ENCODE results near the gene WDR20. TPM values are rescaled to one million over a fixed set of nuclear protein-coding genes. Genes with fewer than 3 reads are reported as not detected.

WDR20 gene
- total and polyA plus RNA-seq, 2 donors (not counting 1 experiment from before 2014, with no cell fraction given), result 12.4 to 64.0 TPM

DNA sequence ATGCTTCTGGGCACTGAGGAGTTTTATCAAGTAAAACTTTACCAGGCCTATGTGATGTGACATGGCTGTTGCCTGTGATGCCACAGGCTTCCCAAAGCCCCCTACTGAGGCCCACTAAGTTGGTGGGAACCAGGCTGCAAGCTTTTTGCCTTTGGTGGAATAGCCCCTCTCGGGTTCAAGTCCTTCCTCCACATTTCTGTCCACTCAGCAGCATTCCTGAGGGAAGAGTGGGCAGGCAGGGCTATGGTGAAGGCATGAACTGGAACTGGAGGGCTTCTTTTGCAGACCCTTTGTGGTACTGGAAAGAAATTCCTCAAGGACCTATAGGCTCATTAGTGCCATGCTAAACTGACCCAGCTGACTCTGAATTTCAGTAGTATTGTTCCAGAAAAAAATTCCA lies 48.5 kb downstream of the WDR20 start:
- no peak overlapping the region for H3K4me3 Mint-ChIP-seq
- H3K27ac Mint-ChIP-seq, result no peak overlapping the region
- H3K27me3 Mint-ChIP-seq, result no peaks in the 10 kb centered on the region
- Histone ChIP-seq H3K4me1 (ENCODE audit: control insufficient read depth in 2 of 2, insufficient read depth in 2 of 2, low read length in 2 of 2) (peaks cover 3 to 6% of the 10 kb centered on the region in 2 donors), H3K27me3 (replicated peaks in 1 of 4; ENCODE audit: control extremely low read depth in 1 of 4, control insufficient read depth in 3 of 4, insufficient read depth in 4 of 4, low read length in 3 of 4) (no peaks in the 10 kb centered on the region), H2AFZ (ENCODE audit: insufficient read depth, low read depth, low read length, poor library complexity, severe bottlenecking) (no peak overlapping the region), H3K9me3 (ENCODE audit: control extremely low read depth in 1 of 3, control insufficient read depth in 2 of 3, insufficient read depth in 1 of 3, low read length in 2 of 3) (no peaks in the 10 kb centered on the region), H4K20me1 (ENCODE audit: control insufficient read depth, insufficient read depth, low read length, poor library complexity, severe bottlenecking) (peaks cover 82% of the 10 kb centered on the region), H3K27ac (ENCODE audit: low read length in 2 of 2) (no peak overlapping the region), H3K79me2 (ENCODE audit: control insufficient read depth, insufficient read depth, low read length) (peaks cover 77% of the 10 kb centered on the region), H3K4me2 (replicated peaks; ENCODE audit: low read depth, low read length, poor library complexity, severe bottlenecking) (no peak overlapping the region), H3K4me3 (ENCODE audit: control extremely low read depth in 1 of 5, extremely low read depth in 1 of 5, insufficient read depth in 1 of 5, low read depth in 2 of 5, low read length in 4 of 5) (no peak overlapping the region), H3K9ac (ENCODE audit: low read length) (no peak overlapping the region), H3K36me3 (replicated peaks in 1 of 2; ENCODE audit: control extremely low read depth in 1 of 2, control insufficient read depth in 1 of 2, extremely low read depth in 1 of 2, insufficient read depth in 2 of 2, low read length in 1 of 2) (no peaks in the 10 kb centered on the region)
- ATAC-seq (ENCODE audit: low read depth), result no peak
- intact Hi-C loops (cut with micrococcal nuclease), result no loop called here
- CTCF ChIA-PET, result no interaction called here
- H3K9me3 Mint-ChIP-seq (ENCODE audit: insufficient read depth), result no peaks in the 10 kb centered on the region
- TF ChIP-seq EZH2 (IDR thresholded peaks at IDR 0.05; ENCODE audit: borderline replicate concordance, insufficient read depth, low read depth, low read length, poor library complexity, severe bottlenecking), result no peak
- TF ChIP-seq, protein P1, sequence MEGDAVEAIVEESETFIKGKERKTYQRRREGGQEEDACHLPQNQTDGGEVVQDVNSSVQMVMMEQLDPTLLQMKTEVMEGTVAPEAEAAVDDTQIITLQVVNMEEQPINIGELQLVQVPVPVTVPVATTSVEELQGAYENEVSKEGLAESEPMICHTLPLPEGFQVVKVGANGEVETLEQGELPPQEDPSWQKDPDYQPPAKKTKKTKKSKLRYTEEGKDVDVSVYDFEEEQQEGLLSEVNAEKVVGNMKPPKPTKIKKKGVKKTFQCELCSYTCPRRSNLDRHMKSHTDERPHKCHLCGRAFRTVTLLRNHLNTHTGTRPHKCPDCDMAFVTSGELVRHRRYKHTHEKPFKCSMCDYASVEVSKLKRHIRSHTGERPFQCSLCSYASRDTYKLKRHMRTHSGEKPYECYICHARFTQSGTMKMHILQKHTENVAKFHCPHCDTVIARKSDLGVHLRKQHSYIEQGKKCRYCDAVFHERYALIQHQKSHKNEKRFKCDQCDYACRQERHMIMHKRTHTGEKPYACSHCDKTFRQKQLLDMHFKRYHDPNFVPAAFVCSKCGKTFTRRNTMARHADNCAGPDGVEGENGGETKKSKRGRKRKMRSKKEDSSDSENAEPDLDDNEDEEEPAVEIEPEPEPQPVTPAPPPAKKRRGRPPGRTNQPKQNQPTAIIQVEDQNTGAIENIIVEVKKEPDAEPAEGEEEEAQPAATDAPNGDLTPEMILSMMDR (IDR thresholded peaks at IDR 0.05), result no peak
- no peak for DNase-seq
- no CpG with 5 or more reads among the region's 1 CpG for WGBS (ENCODE audit: insufficient coverage)
- POLR2A ChIA-PET, result no interaction called here
- H3K4me1 Mint-ChIP-seq, result peaks cover 42% of the 10 kb centered on the region

DNA sequence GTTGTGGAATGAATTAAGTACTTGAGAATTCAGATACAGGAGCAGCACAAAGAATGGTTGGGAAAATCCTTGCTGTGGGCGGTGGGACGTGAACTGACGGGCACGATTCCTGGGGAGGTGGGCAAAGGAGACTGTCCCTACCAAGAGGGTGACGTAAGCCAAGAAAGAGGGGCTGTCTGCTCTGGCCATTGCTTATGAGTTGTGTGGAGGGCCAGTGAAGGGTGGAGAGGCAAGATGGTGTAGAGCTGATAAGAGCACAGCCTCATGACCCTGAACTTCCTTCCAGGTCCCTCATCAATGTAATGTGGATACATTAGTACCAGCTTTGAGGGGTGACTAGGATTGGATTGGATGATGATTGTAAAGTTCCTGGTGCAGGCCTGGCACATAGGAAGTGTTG lies 50.2 kb downstream of the WDR20 start:
- Histone ChIP-seq H4K20me1 (ENCODE audit: control insufficient read depth, insufficient read depth, low read length, poor library complexity, severe bottlenecking) (peaks cover 82% of the 10 kb centered on the region), H3K4me1 (ENCODE audit: control insufficient read depth in 2 of 2, insufficient read depth in 2 of 2, low read length in 2 of 2) (peaks cover 6 to 11% of the 10 kb centered on the region in 2 donors), H3K9ac (ENCODE audit: low read length) (no peak overlapping the region), H3K4me2 (replicated peaks; ENCODE audit: low read depth, low read length, poor library complexity, severe bottlenecking) (no peak overlapping the region), H3K79me2 (ENCODE audit: control insufficient read depth, insufficient read depth, low read length) (peaks cover 70% of the 10 kb centered on the region), H3K27me3 (replicated peaks in 1 of 4; ENCODE audit: control extremely low read depth in 1 of 4, control insufficient read depth in 3 of 4, insufficient read depth in 4 of 4, low read length in 3 of 4) (no peaks in the 10 kb centered on the region), H3K27ac (ENCODE audit: low read length in 2 of 2) (no peak overlapping the region), H3K4me3 (ENCODE audit: control extremely low read depth in 1 of 5, extremely low read depth in 1 of 5, insufficient read depth in 1 of 5, low read depth in 2 of 5, low read length in 4 of 5) (no peak overlapping the region), H3K36me3 (replicated peaks in 1 of 2; ENCODE audit: control extremely low read depth in 1 of 2, control insufficient read depth in 1 of 2, extremely low read depth in 1 of 2, insufficient read depth in 2 of 2, low read length in 1 of 2) (no peaks in the 10 kb centered on the region), H2AFZ (ENCODE audit: insufficient read depth, low read depth, low read length, poor library complexity, severe bottlenecking) (no peak overlapping the region), H3K9me3 (ENCODE audit: control extremely low read depth in 1 of 3, control insufficient read depth in 2 of 3, insufficient read depth in 1 of 3, low read length in 2 of 3) (no peaks in the 10 kb centered on the region)
- H3K9me3 Mint-ChIP-seq (ENCODE audit: insufficient read depth), result no peaks in the 10 kb centered on the region
- TF ChIP-seq EZH2 (IDR thresholded peaks at IDR 0.05; ENCODE audit: borderline replicate concordance, insufficient read depth, low read depth, low read length, poor library complexity, severe bottlenecking), result no peak
- TF ChIP-seq, protein P1 (IDR thresholded peaks at IDR 0.05), result no peak
- no peak for DNase-seq
- POLR2A ChIA-PET, result no interaction called here
- WGBS (ENCODE audit: insufficient coverage), result 100% methylated on average over 3 of the region's 5 CpGs
- CTCF ChIA-PET, result interaction anchor here (1.0 kb wide), 1 partner anchor 46 kb away, joined by 3 read pairs; no protein-coding TSS in a partner anchor
- H3K27me3 Mint-ChIP-seq, result no peaks in the 10 kb centered on the region
- H3K4me3 Mint-ChIP-seq, result no peak overlapping the region
- no peak for ATAC-seq (ENCODE audit: low read depth)
- no peak overlapping the region for H3K27ac Mint-ChIP-seq
- peaks cover 49% of the 10 kb centered on the region for H3K4me1 Mint-ChIP-seq
- intact Hi-C loops (cut with micrococcal nuclease), result no loop called here
